GM12865 (cell line): ENCODE results near the gene DOCK6.
A peak's percentile ranks its signal among the peaks of the same experiment; 100 is the strongest.

Experiments used
- DNase-seq: peaks from one replicate; pipeline ENCODE4 v3.0.0; 2010; ENCODE audit warnings: low read depth
- H3K4me3 ChIP-seq: 2 replicates; pipeline ENCODE4 v1.5.1; 2011; ENCODE audit warnings: mild to moderate bottlenecking, low read depth, low read length, control low read depth
- CTCF ChIP-seq: IDR thresholded peaks from 2 replicates; pipeline ENCODE4 v1.5.1; 2011; ENCODE audit warnings: low read length, control low read depth, low read depth, inconsistent platforms; ENCODE audit not compliant: insufficient read depth; ENCODE audit errors: missing control alignments

DOCK6 gene

GRCh38 chr19:11256189-11256588 is 6.1 kb downstream of the DOCK6 start:
- no peak overlapping the region for H3K4me3 ChIP-seq
- DNase-seq: no peak
- no peak for TF ChIP-seq CTCF

GRCh38 chr19:11254666-11255065 is 7.7 kb downstream of the DOCK6 start:
- H3K4me3 ChIP-seq: no peak overlapping the region
- TF ChIP-seq CTCF: peak; percentile 19
- no peak for DNase-seq

DNA sequence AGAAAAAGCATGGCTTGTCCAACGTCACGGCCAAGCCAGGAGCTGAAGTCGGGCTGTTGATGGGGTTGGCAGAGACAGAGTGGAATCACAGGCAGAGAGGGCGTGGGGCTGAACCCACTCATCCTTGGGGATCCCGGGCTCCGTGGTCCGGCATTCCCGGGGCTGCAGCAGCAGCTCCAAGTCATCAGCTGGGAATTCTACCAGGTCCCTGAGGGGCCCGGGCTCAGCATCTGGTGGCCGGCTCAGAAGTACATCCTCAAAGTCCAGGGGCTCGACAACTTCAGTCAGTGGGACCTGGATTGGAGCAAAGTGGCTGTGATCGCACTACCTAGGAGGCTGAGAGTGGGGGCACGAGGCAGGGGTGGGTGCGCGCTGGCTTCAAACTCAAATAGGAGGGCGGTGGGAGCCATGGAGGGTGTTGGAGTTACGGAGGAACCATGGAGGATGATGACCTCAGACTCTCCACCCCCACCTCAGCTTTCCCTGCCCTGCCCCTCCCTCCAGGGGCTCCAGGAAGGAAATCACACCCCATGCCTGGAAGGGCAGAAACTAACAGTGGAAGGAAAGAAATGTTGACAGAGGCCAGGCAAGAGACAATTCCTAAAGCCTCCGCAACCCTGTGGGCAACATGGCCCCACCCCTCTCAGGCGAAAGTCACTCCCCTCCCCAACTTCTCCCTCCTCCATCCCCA is 9.5 kb downstream of the DOCK6 start:
- H3K4me3 ChIP-seq: no peak overlapping the region
- no peak for DNase-seq
- TF ChIP-seq CTCF: no peak

DNA sequence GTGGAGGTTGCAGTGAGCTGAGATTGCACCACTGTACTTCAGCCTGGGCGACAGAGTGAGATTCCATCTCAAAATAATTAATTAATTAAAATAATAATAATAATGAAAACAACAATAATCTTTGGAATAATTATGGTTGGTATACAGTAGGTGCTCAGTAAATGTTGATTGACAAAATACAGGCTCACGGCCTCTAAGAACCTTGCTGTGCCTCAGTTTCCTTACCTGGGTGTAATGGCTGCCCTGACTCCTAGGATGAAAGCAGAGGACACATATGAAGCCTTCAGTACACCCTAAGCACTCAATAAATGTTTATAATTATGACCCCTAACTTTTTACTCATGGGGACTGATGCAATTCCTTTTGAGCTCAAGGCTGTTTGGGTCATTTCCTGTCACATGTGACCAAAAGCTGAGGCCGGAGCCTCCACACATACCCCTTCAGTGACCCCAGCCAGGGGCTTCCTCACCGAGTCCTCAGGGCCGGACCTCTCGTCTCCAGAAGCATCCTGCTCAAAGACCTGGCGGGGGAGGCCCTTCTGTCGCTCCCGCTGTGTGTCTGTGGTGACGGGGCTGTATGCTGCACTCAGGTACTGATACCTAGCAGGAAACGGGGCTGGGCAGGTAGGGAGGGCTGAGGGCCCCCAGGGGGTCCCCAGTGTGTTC is 10.5 kb downstream of the DOCK6 start:
- no peak for DNase-seq
- TF ChIP-seq CTCF: no peak
- H3K4me3 ChIP-seq: no peak overlapping the region

- no peak for TF ChIP-seq CTCF
- DNase-seq: no peak
- no peak overlapping the region for H3K4me3 ChIP-seq
Observed at GRCh38 chr19:11251217-11251616, 11.1 kb downstream of the DOCK6 start.

GRCh38 chr19:11248852-11249251 is 13.5 kb downstream of the DOCK6 start:
- no peak overlapping the region for H3K4me3 ChIP-seq
- DNase-seq: no peak
- TF ChIP-seq CTCF: no peak
